CD4-positive, alpha-beta T cell (primary cell): ENCODE data around the gene PLEKHA8. TPM values are rescaled to one million over a fixed set of nuclear protein-coding genes. Genes with fewer than 3 reads are reported as not detected.

Experiments
- ATAC-seq: fragments of 200-7000 bp; cut with Tn5 transposase; one replicate; pipeline ENCODE4 v1.10.0; 2022; ENCODE audit warnings: mild to moderate bottlenecking; ENCODE audit not compliant: poor library complexity
- CTCF ChIA-PET: fragments of 350-600 bp; sonication (Branson Sonifier 250); formaldehyde crosslinking; loops from one replicate; lab custom pipeline; 2021; ENCODE audit warnings: antibody characterized with exemption, inconsistent platforms; lab: Charles Lee
- POLR2A ChIA-PET: fragments of 350-600 bp; sonication (Branson Sonifier 250); formaldehyde crosslinking; loops from one replicate; lab custom pipeline; 2021; ENCODE audit warnings: antibody characterized with exemption, inconsistent platforms; lab: Charles Lee
- DNase-seq, 14 experiments: peaks; one replicate each; pipeline ENCODE4 v3.0.0-alpha.2; 2013 to 2020; ENCODE audit warnings: mixed read lengths in 2 of 14
- H3K27ac ChIP-seq, 2 donors: one replicate each; pipeline versions ENCODE4 v1.5.1 to v1.7.0; 2013; ENCODE audit warnings: low read length in 2 of 2, low read depth in 1 of 2, mild to moderate bottlenecking in 1 of 2
- H3K27me3 ChIP-seq, 2 experiments: 1 replicate in 1 of 2; 2 replicates in 1 of 2; pipeline versions ENCODE4 v1.6.1 to v1.7.0; 2013; ENCODE audit warnings: low read length in 2 of 2, control low read depth in 1 of 2, mild to moderate bottlenecking in 1 of 2, moderate library complexity in 1 of 2; ENCODE audit not compliant: insufficient read depth in 2 of 2, control insufficient read depth in 1 of 2
- H3K36me3 ChIP-seq: one replicate; pipeline ENCODE4 v1.6.1; 2013; ENCODE audit warnings: low read length, control low read depth; ENCODE audit not compliant: insufficient read depth
- H3K4me1 ChIP-seq: one replicate; pipeline ENCODE4 v1.6.1; 2013; ENCODE audit warnings: low read length, control low read depth; ENCODE audit not compliant: insufficient read depth
- H3K4me3 ChIP-seq: one replicate; pipeline ENCODE4 v1.5.1; 2013; ENCODE audit warnings: mild to moderate bottlenecking, low read length, moderate library complexity
- H3K9me3 ChIP-seq, 2 experiments: 1 replicate in 1 of 2; 2 replicates in 1 of 2; pipeline versions ENCODE4 v1.6.1 to v1.7.0; 2013; ENCODE audit warnings: low read length in 2 of 2, mild to moderate bottlenecking in 2 of 2, control low read depth in 1 of 2, moderate library complexity in 1 of 2; ENCODE audit not compliant: control insufficient read depth in 1 of 2, insufficient read depth in 1 of 2
- H3K27ac Mint-ChIP-seq: one replicate; pipeline ENCODE4 v1.8.0; 2020; ENCODE audit warnings: mixed read lengths
- H3K27me3 Mint-ChIP-seq: one replicate; pipeline ENCODE4 v1.8.0; 2021; ENCODE audit warnings: mixed read lengths
- H3K36me3 Mint-ChIP-seq: one replicate; pipeline ENCODE4 v1.8.0; 2021; ENCODE audit warnings: low read depth, mixed read lengths
- H3K4me1 Mint-ChIP-seq: one replicate; pipeline ENCODE4 v1.8.0; 2021; ENCODE audit warnings: low read depth, mixed read lengths
- H3K4me3 Mint-ChIP-seq: one replicate; pipeline ENCODE4 v1.8.0; 2020; ENCODE audit warnings: mild to moderate bottlenecking, mixed read lengths
- H3K9me3 Mint-ChIP-seq: one replicate; pipeline ENCODE4 v1.8.0; 2020; ENCODE audit warnings: mixed read lengths
- CTCF ChIP-seq: fragments of 200-600 bp; IDR thresholded peaks from one replicate; pipeline ENCODE4 v1.8.0; 2022; ENCODE audit warnings: antibody characterized with exemption, mild to moderate bottlenecking
- intact Hi-C, 2 experiments: fragments of 100-400 bp; cut with DNase I in 1 of 2; cut with micrococcal nuclease in 1 of 2; formaldehyde crosslinking; loops; one replicate each; pipeline versions ENCODE4 v1.15.1 to v1.9.0; 2023 to 2025; cut with DNase I, micrococcal nuclease
- total RNA-seq, 174 experiments: library from RNA in 2 of 174; stranded (reverse) in 2 of 174; gene quantifications; one replicate each; pipeline ENCODE4 v1.2.3 and lab custom pipeline; 2021 to 2026

PLEKHA8 gene
- total RNA-seq, 2 experiments from 2014 or later: 7.0 to 7.4 TPM

GRCh38 chr7:29987811-29988317 is 40.3 kb upstream of the PLEKHA8 start:
- no peaks in the 10 kb centered on the region for H3K36me3 ChIP-seq
- DNase-seq (peak in 2 of 14 experiments; percentile 37 to 44), ATAC-seq (no peak)
- no peak overlapping the region for H3K4me3 ChIP-seq
- ChIA-PET POLR2A (interaction anchor here (0.6 to 1.5 kb wide), 4 partner anchors 18 to 53 kb away, joined by 3 to 7 read pairs (median 3); partner anchors contain the start of gene FKBP14), CTCF (no interaction called here)
- H3K27me3 Mint-ChIP-seq: peaks cover 59% of the 10 kb centered on the region
- H3K27ac Mint-ChIP-seq: no peak overlapping the region
- H3K9me3 ChIP-seq: peaks cover 3 to 12% of the 10 kb centered on the region in 2 experiments
- H3K9me3 Mint-ChIP-seq: no peaks in the 10 kb centered on the region
- H3K4me3 Mint-ChIP-seq: peak overlapping the region; percentile 90
- peaks cover 8% of the 10 kb centered on the region for H3K4me1 Mint-ChIP-seq
- H3K27ac ChIP-seq: no peak overlapping the region
- intact Hi-C loops: no loop called here
- H3K36me3 Mint-ChIP-seq: no peaks in the 10 kb centered on the region
- H3K4me1 ChIP-seq: peaks cover 9% of the 10 kb centered on the region
- peaks cover 23 to 32% of the 10 kb centered on the region in 2 experiments for H3K27me3 ChIP-seq
- no peak for TF ChIP-seq CTCF

- POLR2A ChIA-PET: interaction anchor here (1.1 to 1.5 kb wide), 3 partner anchors 19 to 41 kb away, joined by 3 to 7 read pairs (median 3); partner anchors contain the start of gene FKBP14
Observed at GRCh38 chr7:29988424-29989256, 39.6 kb upstream of the PLEKHA8 start.

More at GRCh38 chr7:29988424-29989256, 39.6 kb upstream of the PLEKHA8 start:
- peak overlapping the region; percentile 59 for H3K4me3 ChIP-seq
- H3K27ac Mint-ChIP-seq: peak overlapping the region; percentile 50
- H3K9me3 ChIP-seq: peaks cover 10 to 16% of the 10 kb centered on the region in 2 experiments
- no peak overlapping the region for H3K27ac ChIP-seq
- no peaks in the 10 kb centered on the region for H3K36me3 Mint-ChIP-seq
- H3K4me3 Mint-ChIP-seq: peak overlapping the region; percentile 90
- no peaks in the 10 kb centered on the region for H3K9me3 Mint-ChIP-seq
- H3K4me1 Mint-ChIP-seq: peaks cover 8% of the 10 kb centered on the region
- H3K27me3 Mint-ChIP-seq: peaks cover 58% of the 10 kb centered on the region
- H3K4me1 ChIP-seq: peaks cover 9% of the 10 kb centered on the region
- ATAC-seq: peak; percentile 41
- DNase-seq: peak in 9 of 14 experiments; percentile 2 to 58 (median 33)
- TF ChIP-seq CTCF: no peak
- H3K36me3 ChIP-seq: no peaks in the 10 kb centered on the region
- intact Hi-C loops: no loop called here
- peaks cover 23 to 32% of the 10 kb centered on the region in 2 experiments for H3K27me3 ChIP-seq
- CTCF ChIA-PET: no interaction called here
